COLO668 (cell line): ENCODE measurements around the gene FAM83D.
"Not testable (repeated sequence)": the region's sequence is repeated elsewhere in the genome, so short reads cannot be mapped to it uniquely, and the experiment has no call there.

Source experiments
- DNase-seq: peaks from one replicate; lab custom pipeline; 2025; ENCODE audit not compliant: unreplicated experiment; lab: John Stamatoyannopoulos, UW

FAM83D gene

DNA sequence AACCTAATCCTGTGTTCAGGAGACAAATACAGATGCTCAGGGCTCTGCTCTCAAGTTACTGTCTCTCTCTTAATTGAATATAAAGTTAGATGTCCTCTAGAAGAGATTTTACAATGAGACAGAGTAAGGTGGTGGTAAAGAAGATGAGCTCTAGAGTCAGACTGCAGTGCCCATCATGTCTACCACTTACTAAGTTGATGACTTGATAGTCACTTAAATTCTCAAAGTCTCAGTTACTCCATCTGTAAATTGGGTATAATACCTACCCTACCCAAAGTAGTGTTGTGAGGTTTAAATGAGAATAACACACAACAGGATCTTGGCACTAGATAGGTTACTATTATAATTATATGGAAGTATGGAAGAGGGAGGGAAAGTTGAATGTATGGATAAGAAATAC is 37.5 kb downstream of the FAM83D start:
- DNase-seq: no peak

DNA sequence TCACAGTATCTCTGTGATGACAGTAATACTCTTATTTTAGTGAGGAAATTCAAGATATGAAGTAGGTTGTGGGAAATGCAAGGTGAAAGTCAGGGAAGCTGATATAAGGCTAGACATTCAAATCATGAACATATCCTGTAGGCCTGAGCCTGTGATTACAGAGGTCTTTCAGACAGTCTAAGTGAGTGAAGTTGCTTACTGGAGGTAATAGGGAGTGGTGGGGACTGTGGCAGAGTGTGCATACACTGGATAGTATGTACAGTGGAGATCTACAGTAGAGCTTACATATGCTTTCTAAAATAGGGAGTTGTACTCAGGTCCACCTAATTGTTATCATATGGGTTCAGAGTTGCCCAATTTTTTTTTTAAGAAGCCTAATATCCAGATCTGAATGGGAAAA is 39.0 kb downstream of the FAM83D start:
- no peak for DNase-seq

GRCh38 chr20:38968090-38968489 is 41.9 kb downstream of the FAM83D start:
- DNase-seq: no peak

- DNase-seq: no peak
Measured at GRCh38 chr20:38969708-38970107, 43.5 kb downstream of the FAM83D start.

DNA sequence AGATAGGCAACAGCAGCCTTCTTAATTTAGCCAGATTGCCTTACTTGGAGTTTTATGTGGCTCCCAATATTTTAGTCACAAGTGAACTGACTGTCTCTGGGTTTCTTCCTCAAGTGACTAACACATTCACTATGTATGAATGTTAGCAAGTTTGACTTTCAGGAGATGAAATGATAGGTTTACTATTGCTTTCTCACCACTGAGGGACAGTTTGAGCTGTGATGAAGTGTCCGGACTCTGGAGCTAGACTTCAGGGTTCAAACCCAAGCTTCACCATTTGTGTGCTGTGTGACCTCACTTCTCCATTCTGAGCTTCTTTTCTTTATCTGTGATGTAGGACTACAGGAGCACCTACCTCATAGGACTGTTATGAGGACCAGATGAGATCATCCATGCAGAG is 44.1 kb downstream of the FAM83D start:
- DNase-seq: no peak

- no peak for DNase-seq
Measured at GRCh38 chr20:38973107-38973506, 46.9 kb downstream of the FAM83D start.

DNA sequence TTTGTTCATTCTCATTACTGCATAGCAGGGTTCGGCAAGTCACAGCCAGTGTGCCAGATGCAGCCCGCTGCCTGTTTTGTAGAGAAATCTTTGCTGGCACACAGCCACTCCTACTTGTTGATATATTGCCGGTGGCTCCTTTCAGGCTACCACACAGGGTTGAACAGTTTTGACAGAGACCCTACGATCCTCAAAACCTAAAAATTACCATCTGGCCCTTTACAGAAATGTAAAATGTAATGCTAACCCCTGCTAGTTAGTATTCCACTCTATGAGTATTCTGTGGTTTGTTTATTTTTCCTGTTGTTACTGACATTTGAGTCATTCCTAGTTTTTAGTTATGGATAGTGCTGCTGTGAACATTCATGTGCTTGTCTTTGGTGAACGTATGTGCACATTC is 47.4 kb downstream of the FAM83D start:
- no peak for DNase-seq

DNA sequence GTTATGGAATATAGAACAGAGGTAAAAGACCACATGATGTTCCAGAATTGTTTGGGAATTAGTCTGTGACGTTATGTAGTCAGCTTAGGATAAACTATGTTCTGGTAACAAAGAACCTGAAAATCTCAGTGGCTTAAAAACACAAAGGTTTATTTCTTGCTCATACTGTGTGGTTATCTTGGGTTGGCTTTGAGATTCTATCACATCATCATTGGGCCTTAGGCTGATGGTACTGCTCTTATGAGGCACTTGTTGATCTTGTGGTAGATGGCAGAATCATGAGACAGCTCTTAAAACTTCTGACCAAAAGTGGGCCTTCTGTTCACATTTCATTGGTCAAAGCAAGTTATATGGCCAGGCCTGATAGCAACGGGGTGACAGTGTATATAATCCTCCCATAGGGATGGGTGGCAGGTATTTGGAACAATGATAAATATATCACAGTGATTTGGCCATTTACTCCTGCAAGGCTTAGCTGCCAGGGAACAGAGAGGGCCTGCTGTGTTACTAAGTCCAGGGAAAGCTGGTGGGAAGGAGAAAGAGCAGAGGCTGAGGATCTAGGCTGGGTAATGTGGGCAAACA is 49.4 kb downstream of the FAM83D start:
- no peak for DNase-seq

DNA sequence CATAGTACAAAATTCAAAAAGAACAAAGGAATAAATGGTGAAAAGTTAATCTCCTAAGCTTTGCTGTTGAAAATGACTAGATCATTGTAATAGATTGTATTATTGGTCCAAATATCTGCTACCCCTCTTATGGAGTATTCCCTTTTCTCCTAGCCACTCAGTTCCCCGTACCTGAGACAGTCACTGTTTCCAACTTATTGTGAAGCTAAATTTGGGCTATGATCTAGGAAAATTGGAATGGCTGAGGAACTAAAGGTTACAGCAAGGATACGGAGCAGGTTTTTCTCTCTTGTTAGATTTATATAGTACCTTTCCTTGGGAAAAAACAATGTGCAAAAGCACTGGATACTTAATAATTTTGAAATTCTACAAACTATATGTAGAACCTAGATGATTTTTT is 53.2 kb downstream of the FAM83D start:
- DNase-seq: no peak

GRCh38 chr20:38979842-38980241 is 53.6 kb downstream of the FAM83D start:
- DNase-seq: no peak

- DNase-seq: no peak
Measured at GRCh38 chr20:38982291-38982690, 56.1 kb downstream of the FAM83D start.

GRCh38 chr20:38985060-38985459 is 58.8 kb downstream of the FAM83D start:
- no peak for DNase-seq

GRCh38 chr20:38985603-38986170 is 59.5 kb downstream of the FAM83D start:
- DNase-seq: no peak

DNA sequence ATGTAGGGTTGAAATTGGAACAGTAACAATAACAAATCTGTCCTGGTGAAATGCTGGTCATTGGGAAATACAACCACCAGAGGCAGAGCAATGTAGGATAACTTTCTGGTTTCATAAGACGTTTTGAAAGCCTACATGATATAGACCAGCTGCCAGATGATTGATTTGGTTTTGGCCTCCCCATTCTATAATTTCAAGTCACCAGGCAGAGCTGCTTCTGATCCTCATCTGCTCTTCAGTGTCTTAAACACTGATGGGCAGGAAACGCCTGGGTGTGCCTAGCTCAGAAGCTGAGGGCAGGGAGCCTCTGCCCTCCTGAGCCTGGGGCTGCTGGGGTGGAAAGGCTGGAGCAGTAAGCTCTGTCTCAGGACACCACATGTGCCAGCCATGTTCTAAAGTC is 60.4 kb downstream of the FAM83D start:
- DNase-seq: no peak

DNA sequence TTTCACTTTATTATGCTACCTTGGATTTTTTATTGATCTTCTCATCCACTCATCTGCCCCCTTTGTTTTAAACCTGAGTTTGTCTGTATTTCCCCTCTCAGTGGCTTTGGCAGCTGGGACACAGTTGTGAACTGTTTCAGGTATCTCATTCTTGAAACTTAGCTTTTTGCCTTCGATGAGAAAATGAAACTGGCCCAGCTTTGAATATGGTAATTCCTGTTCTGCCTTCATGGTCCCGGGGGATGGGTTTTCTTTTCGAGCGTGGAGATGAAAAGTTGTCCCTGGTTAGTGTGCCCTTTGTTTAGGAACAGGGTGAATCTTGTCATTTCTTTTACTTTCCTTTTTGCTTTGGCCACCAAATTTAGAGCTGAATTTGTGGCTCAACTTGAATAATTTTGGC is 61.6 kb downstream of the FAM83D start:
- no peak for DNase-seq

DNA sequence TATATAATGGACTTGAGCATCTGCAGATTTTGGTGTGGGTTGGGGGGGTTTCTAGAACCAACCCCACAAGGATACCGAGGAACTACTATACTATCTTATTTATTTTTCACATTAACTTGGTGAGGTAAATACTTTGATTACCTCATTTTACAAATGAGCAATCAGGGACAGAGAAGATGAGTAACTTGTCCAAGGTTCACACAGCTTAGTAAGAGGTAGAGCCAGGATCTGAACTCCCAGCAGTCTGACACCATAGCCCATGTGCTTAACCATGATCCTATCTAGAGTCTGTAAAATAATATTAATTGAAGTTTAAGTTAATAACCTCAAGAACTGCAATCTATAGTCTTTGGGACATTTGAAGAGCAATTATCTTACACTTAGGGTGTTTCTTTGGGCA is 64.5 kb downstream of the FAM83D start:
- no peak for DNase-seq

- no peak for DNase-seq
Measured at GRCh38 chr20:38991814-38992704, 65.8 kb downstream of the FAM83D start.

- DNase-seq: no peak
Measured at GRCh38 chr20:38995536-38996044, 69.4 kb downstream of the FAM83D start.

DNA sequence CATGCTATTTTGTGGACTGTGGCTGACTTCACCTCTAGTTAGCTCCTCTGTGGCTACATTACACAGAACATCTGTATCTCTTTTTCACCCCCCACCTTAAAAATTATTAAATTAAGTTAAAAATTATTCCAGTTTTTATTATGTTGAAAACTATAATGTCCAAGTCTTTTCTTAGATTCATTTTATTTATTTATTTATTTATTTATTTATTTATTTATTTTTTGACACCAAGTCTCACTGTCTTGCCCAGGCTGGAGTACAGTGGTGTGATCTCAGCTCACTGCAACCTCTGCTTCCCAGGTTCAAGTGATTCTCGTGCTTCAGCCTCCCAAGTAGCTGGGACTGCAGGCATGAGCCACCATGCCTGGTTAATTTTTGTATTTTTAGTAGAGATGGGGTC is 70.6 kb downstream of the FAM83D start:
- DNase-seq: not testable (repeated sequence)

GRCh38 chr20:38997622-38998021 is 71.4 kb downstream of the FAM83D start:
- no peak for DNase-seq

- no peak for DNase-seq
Measured at GRCh38 chr20:38999217-38999616, 73.0 kb downstream of the FAM83D start.
